IMR-90 (cell line): ENCODE measurements around the gene KCNIP3. TPM values are rescaled to one million over a fixed set of nuclear protein-coding genes. Genes with fewer than 3 reads are reported as not detected.

Experiments
- ATAC-seq: fragments of 200-7000 bp; cut with Tn5 transposase; 2 replicates; pipeline ENCODE4 v1.9.1; 2020; ENCODE audit warnings: low read depth, mild to moderate bottlenecking, moderate library complexity
- BruUV-seq: library from RNA; stranded (reverse); fragments of 400-500 nt; replicated peaks from 2 replicates; lab custom pipeline; 2021; lab: Mats Ljungman, UMichigan
- CTCF ChIA-PET: fragments of 300-600 bp; formaldehyde crosslinking; extraction: SDS; loops from one replicate; lab custom pipeline; 2021; ENCODE audit warnings: antibody characterized with exemption; lab: Yijun Ruan, JAX
- POLR2A ChIA-PET: fragments of 300-600 bp; sonication (Branson Sonifier 250); formaldehyde crosslinking; loops from one replicate; lab custom pipeline; 2022; ENCODE audit warnings: antibody characterized with exemption; ENCODE audit not compliant: unreplicated experiment; lab: Charles Lee
- DNase-seq: peaks from one replicate; pipeline ENCODE4 v3.0.0; 2013
- H2AFZ ChIP-seq: replicated peaks from 2 replicates; pipeline ENCODE3; 2013; ENCODE audit warnings: low read length, mild to moderate bottlenecking; ENCODE audit not compliant: poor library complexity
- H2AK5ac ChIP-seq: 2 replicates; pipeline ENCODE4 v1.6.1; 2013; ENCODE audit warnings: low read depth, low read length, inconsistent platforms
- H2AK9ac ChIP-seq: replicated peaks from 2 replicates; pipeline ENCODE3; 2013; ENCODE audit warnings: mild to moderate bottlenecking, low read depth, low read length, moderate library complexity; ENCODE audit not compliant: poor library complexity
- H2BK120ac ChIP-seq: 2 replicates; pipeline ENCODE4 v1.6.1; 2013; ENCODE audit warnings: low read depth, low read length, inconsistent platforms
- H2BK15ac ChIP-seq: 3 replicates; pipeline ENCODE4 v1.6.1; 2013; ENCODE audit warnings: low read depth, low read length, inconsistent platforms
- H2BK20ac ChIP-seq: 2 replicates; pipeline ENCODE4 v1.6.1; 2013; ENCODE audit warnings: low read depth, mild to moderate bottlenecking, inconsistent platforms, low read length, moderate library complexity
- H2BK5ac ChIP-seq: 2 replicates; pipeline ENCODE4 v1.6.1; 2013; ENCODE audit warnings: mild to moderate bottlenecking, low read depth, low read length, inconsistent platforms; ENCODE audit not compliant: poor library complexity, severe bottlenecking
- H3K14ac ChIP-seq: replicated peaks from 2 replicates; pipeline ENCODE4 v1.6.1; 2013; ENCODE audit warnings: low read depth, low read length, inconsistent platforms
- H3K18ac ChIP-seq: 2 replicates; pipeline ENCODE4 v1.6.1; 2013; ENCODE audit warnings: low read depth, low read length, control low read depth
- H3K23ac ChIP-seq: 2 replicates; pipeline ENCODE4 v1.6.1; 2013; ENCODE audit warnings: low read depth, low read length, inconsistent platforms
- H3K27ac ChIP-seq: 2 replicates; pipeline ENCODE4 v1.5.1; 2013; ENCODE audit warnings: mild to moderate bottlenecking, control low read depth, low read length; ENCODE audit not compliant: insufficient read depth
- H3K27me3 ChIP-seq: 2 replicates; pipeline ENCODE4 v1.6.1; 2013; ENCODE audit warnings: low read length; ENCODE audit not compliant: control insufficient read depth, insufficient read depth
- H3K36me3 ChIP-seq: 2 replicates; pipeline ENCODE4 v1.6.1; 2013; ENCODE audit warnings: low read length, mixed read lengths; ENCODE audit not compliant: control insufficient read depth, insufficient read depth
- H3K4ac ChIP-seq: 2 replicates; pipeline ENCODE4 v1.6.1; 2013; ENCODE audit warnings: low read depth, low read length, inconsistent platforms
- H3K4me1 ChIP-seq: 2 replicates; pipeline ENCODE4 v1.6.1; 2013; ENCODE audit warnings: low read length, mixed read lengths; ENCODE audit not compliant: control insufficient read depth, insufficient read depth
- H3K4me2 ChIP-seq: 2 replicates; pipeline ENCODE4 v1.6.1; 2013; ENCODE audit warnings: low read depth, mild to moderate bottlenecking, control low read depth, low read length, moderate library complexity
- H3K4me3 ChIP-seq: 2 replicates; pipeline ENCODE4 v1.5.1; 2013; ENCODE audit warnings: low read depth, mild to moderate bottlenecking, control low read depth, low read length, moderate library complexity; ENCODE audit not compliant: insufficient read depth
- H3K56ac ChIP-seq: 2 replicates; pipeline ENCODE4 v1.6.1; 2013; ENCODE audit warnings: low read length, inconsistent platforms; ENCODE audit not compliant: insufficient read depth; ENCODE audit errors: extremely low read depth
- H3K79me1 ChIP-seq, 2 experiments: 2 replicates each; pipeline ENCODE4 v1.6.1; 2013; ENCODE audit warnings: low read length in 2 of 2, inconsistent platforms in 1 of 2, low read depth in 1 of 2
- H3K9ac ChIP-seq: 2 replicates; pipeline ENCODE4 v1.6.1; 2013; ENCODE audit warnings: low read depth, low read length, control low read depth
- H3K9me1 ChIP-seq: 2 replicates; pipeline ENCODE4 v1.6.1; 2013; ENCODE audit warnings: low read length, inconsistent platforms; ENCODE audit not compliant: insufficient read depth
- H3K9me3 ChIP-seq: 2 replicates; pipeline ENCODE4 v1.6.1; 2013; ENCODE audit warnings: low read length; ENCODE audit not compliant: control insufficient read depth, insufficient read depth
- H4K20me1 ChIP-seq: 2 replicates; pipeline ENCODE4 v1.6.1; 2013; ENCODE audit warnings: low read length, inconsistent platforms; ENCODE audit not compliant: insufficient read depth
- H4K5ac ChIP-seq: 2 replicates; pipeline ENCODE4 v1.6.1; 2013; ENCODE audit warnings: mild to moderate bottlenecking, low read depth, low read length, control low read depth
- H4K8ac ChIP-seq, 2 experiments: 2 replicates each; pipeline ENCODE4 v1.6.1; 2013; ENCODE audit warnings: low read depth in 2 of 2, low read length in 2 of 2, control low read depth in 1 of 2, inconsistent platforms in 1 of 2
- H4K91ac ChIP-seq: 2 replicates; pipeline ENCODE4 v1.6.1; 2013; ENCODE audit warnings: low read depth, low read length, inconsistent platforms; ENCODE audit not compliant: insufficient read depth
- BHLHE40 ChIP-seq: fragments of 150-350 bp; IDR thresholded peaks from 2 replicates; pipeline ENCODE4 v1.6.1; 2016; ENCODE audit warnings: mild to moderate bottlenecking, low read depth, low read length
- CEBPB ChIP-seq: IDR thresholded peaks from 2 replicates; pipeline ENCODE4 v1.6.1; 2012; ENCODE audit warnings: low read depth, low read length, improper control_type of control experiment
- CHD1 ChIP-seq: IDR thresholded peaks from 2 replicates; pipeline ENCODE4 v1.6.1; 2012; ENCODE audit warnings: low read depth, low read length, improper control_type of control experiment
- MAZ ChIP-seq: IDR thresholded peaks from 2 replicates; pipeline ENCODE4 v1.6.1; 2012; ENCODE audit warnings: low read depth, mild to moderate bottlenecking, low read length, improper control_type of control experiment, moderate library complexity, borderline replicate concordance
- MXI1 ChIP-seq: IDR thresholded peaks from 2 replicates; pipeline ENCODE4 v1.6.1; 2012; ENCODE audit warnings: low read depth, mild to moderate bottlenecking, low read length, moderate library complexity, borderline replicate concordance
- NFE2L2 ChIP-seq: fragments of 150-350 bp; IDR thresholded peaks from 2 replicates; pipeline ENCODE4 v1.6.1; 2016; ENCODE audit warnings: low read depth, mild to moderate bottlenecking, low read length
- POLR2A ChIP-seq: IDR thresholded peaks from 2 replicates; pipeline ENCODE4 v1.6.1; 2012; ENCODE audit warnings: mild to moderate bottlenecking, low read depth, low read length
- RAD21 ChIP-seq: IDR thresholded peaks from 2 replicates; pipeline ENCODE4 v1.6.1; 2012; ENCODE audit warnings: low read length, improper control_type of control experiment
- RCOR1 ChIP-seq: IDR thresholded peaks from 2 replicates; pipeline ENCODE4 v1.6.1; 2012; ENCODE audit warnings: mild to moderate bottlenecking, low read length, improper control_type of control experiment; ENCODE audit not compliant: insufficient replicate concordance
- RFX5 ChIP-seq: IDR thresholded peaks from 2 replicates; pipeline ENCODE4 v1.8.0; 2012; ENCODE audit warnings: low read depth, mild to moderate bottlenecking, low read length, moderate library complexity
- SMC3 ChIP-seq: fragments of 150-350 bp; IDR thresholded peaks from 2 replicates; pipeline ENCODE4 v1.6.1; 2016; ENCODE audit warnings: low read depth, mild to moderate bottlenecking, antibody characterized with exemption, low read length, moderate library complexity
- WGBS, 2 experiments: methylation state at CpG; one replicate each; pipeline versions ENCODE4 v1.1.5 to v1.1.7; 2013; ENCODE audit warnings: missing lambda C conversion rate in 2 of 2; ENCODE audit not compliant: insufficient read length in 1 of 2; ENCODE audit errors: extremely low coverage in 2 of 2; 5-methylcytosine and 5-hydroxymethylcytosine counted together
- dilution Hi-C: fragments of 300-500 bp; cut with HindIII; formaldehyde crosslinking; loops from one replicate; pipeline ENCODE4 v1.14.3; 2018; ENCODE audit warnings: low sequenced_read_pairs; ENCODE audit not compliant: unreplicated experiment
- in situ Hi-C: fragments of 300-500 bp; cut with MboI; formaldehyde crosslinking; loops from 3 replicates; pipeline ENCODE4 v1.14.3; 2019; ENCODE audit warnings: low sequenced_read_pairs, inconsistent platforms, mixed read lengths
- intact Hi-C: fragments of 100-400 bp; cut with micrococcal nuclease; formaldehyde crosslinking; loops from 2 replicates; pipeline ENCODE4 v1.10.0; 2022
- polyA plus RNA-seq, 3 experiments: library from polyadenylated mRNA; depleted of rRNA; stranded (reverse); fragments of >200 nt; gene quantifications; 2 replicates each; pipeline ENCODE4 v1.2.3, GENCODE V29; 2012; ENCODE audit warnings: low replicate concordance in 1 of 3
- total RNA-seq: library from RNA; depleted of rRNA; stranded (reverse); fragments of >200 nt; gene quantifications from 2 replicates; pipeline ENCODE4 v1.2.3, GENCODE V29; 2012
- TF ChIP-seq, protein P1 (sequence below): fragments of 150-350 bp; IDR thresholded peaks from 2 replicates; pipeline ENCODE4 v1.6.1; 2017; ENCODE audit warnings: mild to moderate bottlenecking, antibody characterized with exemption, low read length, low read depth
- TF ChIP-seq, protein P2 (sequence below): fragments of 150-350 bp; IDR thresholded peaks from 2 replicates; pipeline ENCODE4 v1.6.1; 2016; ENCODE audit warnings: low read depth, mild to moderate bottlenecking, low read length, moderate library complexity, borderline replicate concordance

KCNIP3 gene
- total and polyA plus RNA-seq, 2 of the 4 experiments (the other 2 are of a cell fraction): 0.72 to 1.4 TPM

DNA sequence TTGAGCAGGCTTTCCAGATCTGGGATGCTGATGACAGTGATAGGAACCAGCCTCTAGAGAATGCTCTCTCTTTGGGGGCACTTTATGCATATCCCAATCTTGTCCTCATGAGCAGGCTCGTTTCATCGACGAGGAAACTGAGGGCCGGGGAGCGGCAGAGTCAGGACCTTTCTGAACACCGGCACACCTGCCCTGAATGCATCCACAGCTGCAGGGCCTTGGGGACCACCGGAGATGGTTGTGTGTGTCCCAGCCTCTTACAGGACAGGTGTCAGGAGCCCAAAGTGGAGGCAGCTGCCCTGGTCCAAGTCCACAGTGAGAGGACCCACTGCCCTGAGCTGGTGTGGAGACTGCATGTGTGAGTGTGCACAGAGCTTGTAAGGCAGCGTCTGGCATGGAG is 57.8 kb downstream of the KCNIP3 start:
- DNase-seq (no peak), ATAC-seq (no peak)
- Histone ChIP-seq H3K27ac (no peak overlapping the region), H2AK5ac (no peak overlapping the region), H4K8ac (no peak overlapping the region), H4K91ac (no peak overlapping the region), H3K4me1 (peaks cover 5% of the 10 kb centered on the region; the same call in 1 of the 2 replicates), H3K4me3 (no peak overlapping the region), H2BK120ac (no peak overlapping the region), H3K23ac (no peak overlapping the region), H3K4me2 (no peak overlapping the region), H4K20me1 (no peaks in the 10 kb centered on the region), H3K4ac (no peak overlapping the region), H4K5ac (no peak overlapping the region), H2AFZ (peak overlapping the region; percentile 33), H3K27me3 (peaks cover 2% of the 10 kb centered on the region; the same call in 1 of the 2 replicates), H2AK9ac (no peak overlapping the region), H2BK20ac (no peak overlapping the region), H3K56ac (no peak overlapping the region), H3K9ac (no peak overlapping the region), H3K36me3 (no peaks in the 10 kb centered on the region), H3K9me3 (peaks cover 4% of the 10 kb centered on the region), H3K9me1 (no peaks in the 10 kb centered on the region), H2BK5ac (no peak overlapping the region), H3K14ac (no peak overlapping the region), H3K18ac (no peak overlapping the region), H3K79me1 (no peaks in the 10 kb centered on the region), H2BK15ac (no peak overlapping the region)
- ChIA-PET POLR2A (no interaction called here), CTCF (no interaction called here)
- 83% methylated on average over 6 of the region's 8 CpGs; no CpG with 5 or more reads in 1 of the 2 experiments for WGBS, 2 experiments
- in situ Hi-C loops: no loop called here
- dilution Hi-C loops: no loop called here
- no TSS peak for BruUV-seq
- intact Hi-C loops: no loop called here
- TF ChIP-seq MXI1 (no peak), BHLHE40 (no peak), RFX5 (no peak), NFE2L2 (no peak), CEBPB (no peak), SMC3 (no peak), RCOR1 (no peak), POLR2A (no peak), RAD21 (no peak), MAZ (no peak), CHD1 (no peak)
- TF ChIP-seq, protein P1, sequence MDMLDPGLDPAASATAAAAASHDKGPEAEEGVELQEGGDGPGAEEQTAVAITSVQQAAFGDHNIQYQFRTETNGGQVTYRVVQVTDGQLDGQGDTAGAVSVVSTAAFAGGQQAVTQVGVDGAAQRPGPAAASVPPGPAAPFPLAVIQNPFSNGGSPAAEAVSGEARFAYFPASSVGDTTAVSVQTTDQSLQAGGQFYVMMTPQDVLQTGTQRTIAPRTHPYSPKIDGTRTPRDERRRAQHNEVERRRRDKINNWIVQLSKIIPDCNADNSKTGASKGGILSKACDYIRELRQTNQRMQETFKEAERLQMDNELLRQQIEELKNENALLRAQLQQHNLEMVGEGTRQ: no peak
- TF ChIP-seq, protein P2, sequence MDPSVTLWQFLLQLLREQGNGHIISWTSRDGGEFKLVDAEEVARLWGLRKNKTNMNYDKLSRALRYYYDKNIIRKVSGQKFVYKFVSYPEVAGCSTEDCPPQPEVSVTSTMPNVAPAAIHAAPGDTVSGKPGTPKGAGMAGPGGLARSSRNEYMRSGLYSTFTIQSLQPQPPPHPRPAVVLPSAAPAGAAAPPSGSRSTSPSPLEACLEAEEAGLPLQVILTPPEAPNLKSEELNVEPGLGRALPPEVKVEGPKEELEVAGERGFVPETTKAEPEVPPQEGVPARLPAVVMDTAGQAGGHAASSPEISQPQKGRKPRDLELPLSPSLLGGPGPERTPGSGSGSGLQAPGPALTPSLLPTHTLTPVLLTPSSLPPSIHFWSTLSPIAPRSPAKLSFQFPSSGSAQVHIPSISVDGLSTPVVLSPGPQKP: no peak
